ENCODE data around the gene SMIM35.
A peak's percentile ranks its signal among the peaks of the same experiment; 100 is the strongest.

The SMIM35 gene

GRCh38 chr11:118003456-118003855, 83.3 kb downstream of the SMIM35 start:
- no peak overlapping the region for H3K27ac ChIP-seq

GRCh38 chr11:118002541-118003423, 84.0 kb downstream of the SMIM35 start:
- Histone ChIP-seq H3K9ac (ENCODE audit: insufficient read length) (no peak overlapping the region), H3K36me3 (ENCODE audit: insufficient read depth, low read length) (no peaks in the 10 kb centered on the region), H3K27ac (peak overlapping the region; percentile 50; the same call in 1 of the 2 replicates), H3K4me3 (no peak overlapping the region), H3K9me3 (ENCODE audit: low read depth, low read length) (no peaks in the 10 kb centered on the region)
- TF ChIP-seq FOXP2 (optimal IDR thresholded peaks at IDR 0.05; ENCODE audit: control extremely low read depth, extremely low read length, insufficient read depth) (no peak), POLR2AphosphoS5 (IDR thresholded peaks at IDR 0.05; ENCODE audit: borderline replicate concordance, low read depth, low read length) (no peak), EZH2 (IDR thresholded peaks at IDR 0.05) (no peak)
- DNase-seq (ENCODE audit: low read depth, low spot score) = peak; percentile 40

More at GRCh38 chr11:118003456-118003855, 83.3 kb downstream of the SMIM35 start:
- H3K36me3 ChIP-seq (ENCODE audit: insufficient read depth, low read length) = no peaks in the 10 kb centered on the region
- no peak for TF ChIP-seq FOXP2 (optimal IDR thresholded peaks at IDR 0.05; ENCODE audit: control extremely low read depth, extremely low read length, insufficient read depth)
- TF ChIP-seq EZH2 (IDR thresholded peaks at IDR 0.05) = no peak
- TF ChIP-seq POLR2AphosphoS5 (IDR thresholded peaks at IDR 0.05; ENCODE audit: borderline replicate concordance, low read depth, low read length) = no peak
- no peaks in the 10 kb centered on the region for H3K9me3 ChIP-seq (ENCODE audit: low read depth, low read length)
- H3K4me3 ChIP-seq = no peak overlapping the region
- no peak overlapping the region for H3K9ac ChIP-seq (ENCODE audit: insufficient read length)
- DNase-seq (ENCODE audit: low read depth, low spot score) = no peak

- DNase-seq (ENCODE audit: low read depth, low spot score) = no peak
- Histone ChIP-seq H3K27ac (no peak overlapping the region), H3K36me3 (ENCODE audit: insufficient read depth, low read length) (no peaks in the 10 kb centered on the region), H3K9ac (ENCODE audit: insufficient read length) (no peak overlapping the region), H3K4me3 (no peak overlapping the region), H3K9me3 (ENCODE audit: low read depth, low read length) (no peaks in the 10 kb centered on the region)
- TF ChIP-seq EZH2 (IDR thresholded peaks at IDR 0.05) (no peak), POLR2AphosphoS5 (IDR thresholded peaks at IDR 0.05; ENCODE audit: borderline replicate concordance, low read depth, low read length) (no peak), FOXP2 (optimal IDR thresholded peaks at IDR 0.05; ENCODE audit: control extremely low read depth, extremely low read length, insufficient read depth) (no peak)
These were observed 84.7 kb downstream of the SMIM35 start for GRCh38 chr11:118002010-118002540.

- Histone ChIP-seq H3K9me3 (ENCODE audit: low read depth, low read length) (no peaks in the 10 kb centered on the region), H3K9ac (ENCODE audit: insufficient read length) (no peak overlapping the region), H3K36me3 (ENCODE audit: insufficient read depth, low read length) (no peaks in the 10 kb centered on the region), H3K27ac (no peak overlapping the region), H3K4me3 (no peak overlapping the region)
- TF ChIP-seq POLR2AphosphoS5 (IDR thresholded peaks at IDR 0.05; ENCODE audit: borderline replicate concordance, low read depth, low read length) (no peak), EZH2 (IDR thresholded peaks at IDR 0.05) (no peak), FOXP2 (optimal IDR thresholded peaks at IDR 0.05; ENCODE audit: control extremely low read depth, extremely low read length, insufficient read depth) (no peak)
- no peak for DNase-seq (ENCODE audit: low read depth, low spot score)
These were observed 85.2 kb downstream of the SMIM35 start for GRCh38 chr11:118001494-118001971.

- H3K4me3 ChIP-seq = no peak overlapping the region
- no peak for TF ChIP-seq EZH2 (IDR thresholded peaks at IDR 0.05)
- TF ChIP-seq POLR2AphosphoS5 (IDR thresholded peaks at IDR 0.05; ENCODE audit: borderline replicate concordance, low read depth, low read length) = no peak
- TF ChIP-seq FOXP2 (optimal IDR thresholded peaks at IDR 0.05; ENCODE audit: control extremely low read depth, extremely low read length, insufficient read depth) = no peak
These were observed 85.9 kb downstream of the SMIM35 start for GRCh38 chr11:118000850-118001228.

GRCh38 chr11:118000067-118000849, 86.5 kb downstream of the SMIM35 start:
- no peaks in the 10 kb centered on the region for H3K36me3 ChIP-seq (ENCODE audit: insufficient read depth, low read length)

More at GRCh38 chr11:118000850-118001228, 85.9 kb downstream of the SMIM35 start:
- Histone ChIP-seq H3K36me3 (ENCODE audit: insufficient read depth, low read length) (no peaks in the 10 kb centered on the region), H3K9me3 (ENCODE audit: low read depth, low read length) (no peaks in the 10 kb centered on the region), H3K9ac (ENCODE audit: insufficient read length) (no peak overlapping the region), H3K27ac (no peak overlapping the region)
- no peak for DNase-seq (ENCODE audit: low read depth, low spot score)

GRCh38 chr11:117999354-117999993, 87.3 kb downstream of the SMIM35 start:
- H3K9ac ChIP-seq (ENCODE audit: insufficient read length) = no peak overlapping the region
- H3K36me3 ChIP-seq (ENCODE audit: insufficient read depth, low read length) = no peaks in the 10 kb centered on the region

More at GRCh38 chr11:118000067-118000849, 86.5 kb downstream of the SMIM35 start:
- DNase-seq (ENCODE audit: low read depth, low spot score) = no peak
- Histone ChIP-seq H3K9ac (ENCODE audit: insufficient read length) (no peak overlapping the region), H3K27ac (no peak overlapping the region), H3K4me3 (no peak overlapping the region), H3K9me3 (ENCODE audit: low read depth, low read length) (no peaks in the 10 kb centered on the region)
- no peak for TF ChIP-seq EZH2 (IDR thresholded peaks at IDR 0.05)
- no peak for TF ChIP-seq FOXP2 (optimal IDR thresholded peaks at IDR 0.05; ENCODE audit: control extremely low read depth, extremely low read length, insufficient read depth)
- TF ChIP-seq POLR2AphosphoS5 (IDR thresholded peaks at IDR 0.05; ENCODE audit: borderline replicate concordance, low read depth, low read length) = no peak

More at GRCh38 chr11:117999354-117999993, 87.3 kb downstream of the SMIM35 start:
- no peaks in the 10 kb centered on the region for H3K9me3 ChIP-seq (ENCODE audit: low read depth, low read length)
- H3K27ac ChIP-seq = no peak overlapping the region
- TF ChIP-seq POLR2AphosphoS5 (IDR thresholded peaks at IDR 0.05; ENCODE audit: borderline replicate concordance, low read depth, low read length) (no peak), FOXP2 (optimal IDR thresholded peaks at IDR 0.05; ENCODE audit: control extremely low read depth, extremely low read length, insufficient read depth) (no peak), EZH2 (IDR thresholded peaks at IDR 0.05) (no peak)
- DNase-seq (ENCODE audit: low read depth, low spot score) = no peak
- no peak overlapping the region for H3K4me3 ChIP-seq
